Nephron progenitor cell (in vitro differentiated cells): ENCODE results near the gene SEZ6L2.

Experiments
- DNase-seq: peaks from one replicate; pipeline ENCODE4 v3.0.0; 2021
- H3K27ac Mint-ChIP-seq: 2 replicates; pipeline ENCODE4 v1.8.0; 2021; ENCODE audit warnings: mild to moderate bottlenecking, moderate library complexity, mixed read lengths
- H3K27me3 Mint-ChIP-seq: 2 replicates; pipeline ENCODE4 v1.8.0; 2021; ENCODE audit warnings: mild to moderate bottlenecking, low read depth, mixed read lengths; ENCODE audit not compliant: poor library complexity
- H3K36me3 Mint-ChIP-seq: 2 replicates; pipeline ENCODE4 v1.8.0; 2021; ENCODE audit warnings: low read depth, mixed read lengths
- H3K4me1 Mint-ChIP-seq: 2 replicates; pipeline ENCODE4 v1.8.0; 2021; ENCODE audit warnings: mixed read lengths
- H3K4me3 Mint-ChIP-seq: 2 replicates; pipeline ENCODE4 v1.8.0; 2021; ENCODE audit warnings: mild to moderate bottlenecking, moderate library complexity, mixed read lengths
- H3K9me3 Mint-ChIP-seq: 2 replicates; pipeline ENCODE4 v1.8.0; 2021; ENCODE audit warnings: mild to moderate bottlenecking, moderate library complexity, mixed read lengths
- CTCF ChIP-seq: fragments of 200-600 bp; sonication (generic); IDR thresholded peaks from 2 replicates; pipeline ENCODE4 v1.5.0; 2021; ENCODE audit warnings: antibody characterized with exemption

The SEZ6L2 gene

DNA sequence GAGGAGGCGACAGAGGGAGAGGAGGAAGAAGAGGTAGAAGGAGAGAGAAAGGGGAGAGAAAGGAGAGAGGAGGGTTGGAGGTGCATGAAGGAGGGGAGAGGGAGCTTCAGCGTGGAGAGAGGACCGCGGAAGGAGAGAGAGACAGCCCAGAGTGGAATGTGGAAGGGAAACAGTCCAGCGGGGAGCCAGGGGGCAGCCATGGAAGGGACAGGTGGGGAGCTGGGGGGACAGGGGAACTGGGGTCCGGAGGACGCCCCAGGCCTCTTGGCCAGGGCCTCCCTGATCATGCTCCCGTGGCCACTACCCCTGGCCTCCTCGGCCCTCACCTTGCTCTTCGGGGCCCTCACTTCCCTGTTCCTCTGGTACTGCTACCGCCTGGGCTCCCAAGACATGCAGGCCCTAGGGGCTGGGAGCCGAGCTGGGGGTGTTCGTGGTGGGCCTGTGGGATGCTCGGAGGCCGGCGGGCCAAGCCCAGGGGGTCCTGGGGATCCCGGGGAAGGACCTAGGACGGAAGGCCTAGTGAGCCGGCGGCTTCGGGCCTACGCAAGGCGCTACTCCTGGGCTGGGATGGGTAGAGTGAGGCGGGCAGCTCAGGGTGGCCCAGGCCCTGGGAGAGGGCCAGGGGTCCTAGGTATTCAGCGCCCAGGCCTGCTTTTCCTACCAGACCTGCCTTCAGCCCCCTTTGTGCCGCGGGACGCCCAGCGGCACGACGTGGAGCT, 1.7 kb upstream of the SEZ6L2 start:
- Mint-ChIP-seq H3K4me1 (peaks cover 51% of the 10 kb centered on the region), H3K9me3 (no peaks in the 10 kb centered on the region), H3K36me3 (no peaks in the 10 kb centered on the region), H3K27me3 (peaks cover 37% of the 10 kb centered on the region), H3K4me3 (peak overlapping the region; percentile 79), H3K27ac (no peak overlapping the region)
- no peak for TF ChIP-seq CTCF
- DNase-seq: no peak

- peaks cover 51% of the 10 kb centered on the region for H3K4me1 Mint-ChIP-seq
- no peaks in the 10 kb centered on the region for H3K9me3 Mint-ChIP-seq
- H3K27me3 Mint-ChIP-seq: peaks cover 40% of the 10 kb centered on the region
- no peaks in the 10 kb centered on the region for H3K36me3 Mint-ChIP-seq
- H3K4me3 Mint-ChIP-seq: peak within 1 kb of the TSS; percentile 80
- no peak for TF ChIP-seq CTCF
- peak; percentile 65 for DNase-seq
- no peak within 1 kb of the TSS for H3K27ac Mint-ChIP-seq
Measured at GRCh38 chr16:29900102-29900887, 945 bp upstream of the SEZ6L2 start, which contains the start of gene ASPHD1. ASPHD1 (plus strand) TSS chr16:29900488; CDS start chr16:29900972, 484 bp downstream.

DNA sequence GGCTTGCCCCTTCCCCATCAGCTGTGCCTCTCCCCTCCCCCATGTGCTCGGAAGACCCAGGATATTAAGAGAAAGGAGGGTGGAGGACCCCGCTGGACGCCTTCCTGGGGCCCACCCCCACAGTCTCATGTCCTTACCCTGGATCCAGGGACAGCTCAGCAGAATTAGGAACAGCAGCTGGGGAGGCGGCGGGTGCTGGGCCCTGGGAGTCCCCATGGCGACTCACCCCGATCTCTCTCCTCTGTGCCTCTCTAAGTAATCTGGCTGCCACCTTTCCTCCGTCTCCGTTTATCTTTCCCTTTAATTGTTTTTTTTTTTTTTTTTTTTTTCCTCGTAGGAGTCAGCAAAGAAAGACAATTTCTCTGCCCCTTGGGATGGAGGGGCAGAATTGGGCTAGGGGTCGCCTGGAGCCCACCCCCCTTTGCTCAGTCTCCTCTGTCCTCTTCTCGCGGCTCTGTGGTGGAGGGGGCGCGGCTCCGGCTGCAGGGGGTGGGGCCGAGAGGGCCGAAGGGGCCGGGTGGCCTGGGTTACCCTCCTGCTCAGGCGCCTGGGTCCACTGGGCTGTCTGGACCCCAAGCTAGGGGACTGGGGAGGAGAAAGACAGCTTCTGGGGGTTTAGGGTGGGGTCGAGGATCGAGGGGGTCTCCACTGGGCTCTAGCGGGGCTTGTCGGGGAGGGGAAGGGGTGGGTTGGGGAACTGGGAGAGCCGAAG, 390 bp downstream of the SEZ6L2 start:
- Mint-ChIP-seq H3K27me3 (peaks cover 47% of the 10 kb centered on the region), H3K9me3 (no peaks in the 10 kb centered on the region), H3K4me1 (peaks cover 51% of the 10 kb centered on the region), H3K4me3 (peak overlapping the region; percentile 80), H3K27ac (no peak overlapping the region), H3K36me3 (no peaks in the 10 kb centered on the region)
- DNase-seq: peak; percentile 44
- TF ChIP-seq CTCF: no peak

- Mint-ChIP-seq H3K27ac (no peak overlapping the region), H3K4me3 (peak overlapping the region; percentile 80), H3K36me3 (no peaks in the 10 kb centered on the region), H3K27me3 (peaks cover 42% of the 10 kb centered on the region), H3K4me1 (peaks cover 46% of the 10 kb centered on the region), H3K9me3 (no peaks in the 10 kb centered on the region)
- DNase-seq: peak; percentile 63
- TF ChIP-seq CTCF: no peak
Measured at GRCh38 chr16:29898135-29898803, 1.1 kb downstream of the SEZ6L2 start.

DNA sequence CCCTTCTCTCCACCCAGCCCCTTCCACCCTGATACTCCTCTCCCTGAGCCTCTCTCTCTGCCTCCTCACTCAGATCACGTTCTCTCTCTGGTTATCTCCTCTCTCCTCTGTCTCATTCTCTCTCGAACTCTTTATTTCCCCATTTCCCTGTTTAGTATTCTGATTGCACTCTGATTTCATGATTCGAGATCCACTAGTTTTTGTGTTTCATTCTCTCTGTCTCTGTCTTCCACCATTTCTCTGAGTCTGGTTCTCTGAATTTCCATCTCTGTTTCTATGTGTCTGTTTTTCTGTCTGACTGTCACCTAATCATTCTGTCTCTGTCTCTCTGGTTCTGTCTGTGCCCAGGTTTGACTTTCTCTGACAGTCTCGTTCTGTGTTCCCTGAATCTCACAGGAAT, 2.0 kb downstream of the SEZ6L2 start:
- no peak for DNase-seq
- H3K9me3 Mint-ChIP-seq: no peaks in the 10 kb centered on the region
- H3K27me3 Mint-ChIP-seq: peaks cover 39% of the 10 kb centered on the region
- no peak overlapping the region for H3K4me3 Mint-ChIP-seq
- H3K36me3 Mint-ChIP-seq: no peaks in the 10 kb centered on the region
- peak overlapping the region; percentile 11 for H3K27ac Mint-ChIP-seq
- TF ChIP-seq CTCF: no peak
- peaks cover 46% of the 10 kb centered on the region for H3K4me1 Mint-ChIP-seq
